Loucy (cell line): ENCODE measurements around the gene LDLRAD4.

Experiments used
- H2AFZ ChIP-seq: fragments of 200-600 bp; sonication (generic); 2 replicates; pipeline ENCODE4 v1.6.0; 2016; ENCODE audit warnings: antibody characterized with exemption, mild to moderate bottlenecking, low read length, moderate library complexity
- H3F3A ChIP-seq: fragments of 200-600 bp; 2 replicates; pipeline ENCODE4 v1.6.0; 2016; ENCODE audit warnings: antibody characterized with exemption, low read depth, mild to moderate bottlenecking
- H3K27me3 ChIP-seq: fragments of 200-600 bp; sonication (generic); 2 replicates; pipeline ENCODE4 v1.6.1; 2014; ENCODE audit warnings: low read length, mild to moderate bottlenecking; ENCODE audit not compliant: insufficient read depth, poor library complexity, severe bottlenecking
- H3K36me3 ChIP-seq: fragments of 200-600 bp; sonication (generic); 2 replicates; pipeline ENCODE4 v1.6.1; 2016; ENCODE audit warnings: low read length; ENCODE audit not compliant: insufficient read depth
- H3K4me1 ChIP-seq: fragments of 200-600 bp; sonication (generic); 2 replicates; pipeline ENCODE4 v1.5.1; 2014; ENCODE audit warnings: low read length, mild to moderate bottlenecking; ENCODE audit not compliant: insufficient read depth, poor library complexity, severe bottlenecking
- H3K4me2 ChIP-seq: fragments of 200-600 bp; sonication (generic); 2 replicates; pipeline ENCODE4 v1.6.0; 2014; ENCODE audit warnings: antibody characterized with exemption, low read length, low read depth, mild to moderate bottlenecking; ENCODE audit not compliant: poor library complexity, severe bottlenecking
- H3K4me3 ChIP-seq: fragments of 200-600 bp; sonication (generic); 2 replicates; pipeline ENCODE4 v1.5.1; 2014; ENCODE audit warnings: low read length, mild to moderate bottlenecking, mixed read lengths; ENCODE audit not compliant: poor library complexity, severe bottlenecking
- H3K79me2 ChIP-seq: fragments of 200-600 bp; sonication (generic); 2 replicates; pipeline ENCODE4 v1.6.1; 2014; ENCODE audit warnings: low read length; ENCODE audit not compliant: insufficient read depth
- H3K9ac ChIP-seq: fragments of 200-600 bp; sonication (generic); 2 replicates; pipeline ENCODE4 v1.6.0; 2014; ENCODE audit warnings: mild to moderate bottlenecking, low read depth, low read length, moderate library complexity; ENCODE audit not compliant: poor library complexity, severe bottlenecking
- H3K9me2 ChIP-seq: fragments of 200-600 bp; sonication (generic); replicated peaks from 2 replicates; pipeline ENCODE4 v1.6.1; 2016; ENCODE audit warnings: low read depth, low read length, mixed read lengths
- H3K9me3 ChIP-seq: fragments of 200-600 bp; sonication (generic); 2 replicates; pipeline ENCODE4 v1.6.1; 2014; ENCODE audit warnings: mild to moderate bottlenecking, antibody characterized with exemption, low read length, low read depth; ENCODE audit not compliant: insufficient read depth
- H4K20me1 ChIP-seq: fragments of 200-600 bp; sonication (generic); 2 replicates; pipeline ENCODE4 v1.6.0; 2014; ENCODE audit warnings: antibody characterized with exemption, low read length, mild to moderate bottlenecking; ENCODE audit not compliant: insufficient read depth, poor library complexity, severe bottlenecking
- EZH2phosphoT487 ChIP-seq: fragments of 200-600 bp; IDR thresholded peaks from 2 replicates; pipeline ENCODE4 v1.6.1; 2018; ENCODE audit warnings: antibody characterized with exemption, mild to moderate bottlenecking, moderate library complexity, borderline replicate concordance
- TF ChIP-seq, protein P1 (sequence below): fragments of 200-600 bp; sonication (generic); conservative IDR thresholded peaks from 2 replicates; pipeline ENCODE4 v1.5.1; 2014; ENCODE audit warnings: mild to moderate bottlenecking, antibody characterized with exemption, low read length

The LDLRAD4 gene

DNA sequence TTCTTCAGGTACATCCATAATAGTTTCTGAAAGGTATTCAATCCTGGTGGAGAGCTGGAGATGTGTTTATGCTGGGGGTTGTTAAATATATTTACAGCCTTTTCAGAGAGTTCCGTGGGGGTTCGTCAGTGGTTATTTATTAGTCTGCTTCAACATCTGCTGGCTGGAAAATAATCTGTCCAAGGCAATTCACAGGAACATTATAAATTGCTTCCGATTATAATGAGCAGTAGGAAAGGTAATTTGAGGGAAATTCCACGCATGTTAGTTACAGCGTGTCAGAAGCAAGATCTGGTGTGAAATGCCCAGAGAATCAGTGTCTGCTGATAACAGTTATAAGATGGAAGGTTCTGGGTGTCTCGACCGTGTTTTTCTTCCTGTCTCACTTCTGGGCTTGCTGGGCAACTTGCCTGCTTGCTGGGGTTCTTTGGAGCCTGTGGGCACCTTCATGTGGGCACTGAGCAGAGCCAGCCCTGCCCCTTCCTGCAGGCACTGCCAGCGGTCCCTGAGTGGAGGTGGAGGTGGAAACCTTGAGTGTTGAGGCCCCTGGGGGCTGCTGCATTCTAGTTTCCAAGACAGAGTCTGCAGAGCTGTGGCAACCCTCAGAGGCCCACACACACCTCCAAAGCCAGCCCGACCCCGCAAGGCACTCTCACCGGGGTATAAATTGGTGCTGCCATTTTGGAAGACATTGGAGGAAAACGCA, 322.1 kb downstream of the LDLRAD4 start:
- no peaks in the 10 kb centered on the region for H3K9me2 ChIP-seq
- H3K36me3 ChIP-seq = no peaks in the 10 kb centered on the region
- TF ChIP-seq, protein P1, sequence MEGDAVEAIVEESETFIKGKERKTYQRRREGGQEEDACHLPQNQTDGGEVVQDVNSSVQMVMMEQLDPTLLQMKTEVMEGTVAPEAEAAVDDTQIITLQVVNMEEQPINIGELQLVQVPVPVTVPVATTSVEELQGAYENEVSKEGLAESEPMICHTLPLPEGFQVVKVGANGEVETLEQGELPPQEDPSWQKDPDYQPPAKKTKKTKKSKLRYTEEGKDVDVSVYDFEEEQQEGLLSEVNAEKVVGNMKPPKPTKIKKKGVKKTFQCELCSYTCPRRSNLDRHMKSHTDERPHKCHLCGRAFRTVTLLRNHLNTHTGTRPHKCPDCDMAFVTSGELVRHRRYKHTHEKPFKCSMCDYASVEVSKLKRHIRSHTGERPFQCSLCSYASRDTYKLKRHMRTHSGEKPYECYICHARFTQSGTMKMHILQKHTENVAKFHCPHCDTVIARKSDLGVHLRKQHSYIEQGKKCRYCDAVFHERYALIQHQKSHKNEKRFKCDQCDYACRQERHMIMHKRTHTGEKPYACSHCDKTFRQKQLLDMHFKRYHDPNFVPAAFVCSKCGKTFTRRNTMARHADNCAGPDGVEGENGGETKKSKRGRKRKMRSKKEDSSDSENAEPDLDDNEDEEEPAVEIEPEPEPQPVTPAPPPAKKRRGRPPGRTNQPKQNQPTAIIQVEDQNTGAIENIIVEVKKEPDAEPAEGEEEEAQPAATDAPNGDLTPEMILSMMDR = no peak
- TF ChIP-seq EZH2phosphoT487 = no peak
- no peak overlapping the region for H3K9ac ChIP-seq
- H3K79me2 ChIP-seq = peaks cover 13% of the 10 kb centered on the region; the same call in 1 of the 2 replicates
- H2AFZ ChIP-seq = no peak overlapping the region
- no peaks in the 10 kb centered on the region for H3K9me3 ChIP-seq
- no peaks in the 10 kb centered on the region for H4K20me1 ChIP-seq
- H3K4me1 ChIP-seq = peaks cover 50% of the 10 kb centered on the region
- H3K4me3 ChIP-seq = peak overlapping the region; percentile 2
- no peaks in the 10 kb centered on the region for H3F3A ChIP-seq
- no peaks in the 10 kb centered on the region for H3K27me3 ChIP-seq
- peak overlapping the region; percentile 29 for H3K4me2 ChIP-seq

DNA sequence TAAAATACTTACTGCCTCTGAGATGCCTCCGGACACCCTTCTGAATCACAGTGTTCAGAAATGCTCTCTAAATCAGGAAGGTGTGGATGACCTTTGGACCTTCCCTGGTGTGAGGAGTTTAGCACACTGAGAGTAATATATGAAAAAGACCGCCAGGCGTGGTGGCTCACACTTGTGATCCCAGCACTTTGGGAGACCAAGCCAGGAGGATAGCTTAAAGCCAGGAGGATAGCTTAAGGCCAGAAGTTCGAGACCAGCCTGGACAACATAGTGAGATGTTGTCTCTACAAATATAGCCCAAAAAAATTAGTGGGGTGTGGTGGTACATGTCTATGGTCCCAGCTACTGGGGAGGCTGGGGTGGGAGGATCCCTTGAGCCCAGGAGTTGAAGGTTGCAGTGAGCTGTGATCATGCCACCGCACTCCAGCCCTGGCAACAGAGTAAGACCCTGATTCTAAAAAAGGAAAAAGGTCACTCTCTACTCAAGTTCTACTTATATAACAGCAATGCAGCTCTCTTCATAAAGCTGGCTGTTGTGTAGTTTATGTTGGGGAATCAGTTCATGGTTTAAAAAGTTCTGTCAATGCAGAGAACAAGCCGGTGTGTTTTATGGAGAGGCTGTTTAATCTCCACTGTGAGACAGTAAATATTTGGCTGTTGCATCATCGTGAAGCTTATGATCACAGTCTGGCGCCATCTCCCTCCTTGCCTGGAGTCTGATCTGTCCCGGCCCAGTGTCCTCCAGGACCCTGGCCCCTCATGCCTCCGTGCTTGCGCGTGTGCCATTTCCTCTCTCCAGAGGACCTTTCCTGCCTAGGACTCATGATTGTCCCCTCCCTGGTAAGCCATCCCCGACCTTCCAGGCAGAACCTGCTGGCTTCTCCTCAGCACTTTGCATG, 323.3 kb downstream of the LDLRAD4 start:
- Histone ChIP-seq H3F3A (no peaks in the 10 kb centered on the region), H3K36me3 (0 out of 2 replicates have a peak, but pooled peaks cover 3% of the 10 kb centered on the region), H3K27me3 (no peaks in the 10 kb centered on the region), H2AFZ (no peak overlapping the region), H3K4me3 (no peak overlapping the region), H3K9me3 (0 out of 2 replicates have a peak, but pooled peaks cover 1% of the 10 kb centered on the region), H3K9ac (no peak overlapping the region), H3K4me1 (peaks cover 42% of the 10 kb centered on the region), H3K9me2 (no peaks in the 10 kb centered on the region), H4K20me1 (no peaks in the 10 kb centered on the region), H3K4me2 (no peak overlapping the region), H3K79me2 (peaks cover 13% of the 10 kb centered on the region; the same call in 1 of the 2 replicates)
- TF ChIP-seq, protein P1 = no peak
- TF ChIP-seq EZH2phosphoT487 = no peak

- Histone ChIP-seq H3K79me2 (peaks cover 7% of the 10 kb centered on the region; the same call in 1 of the 2 replicates), H3K4me3 (no peak overlapping the region), H3K4me2 (no peak overlapping the region), H4K20me1 (no peaks in the 10 kb centered on the region), H3K27me3 (no peaks in the 10 kb centered on the region), H3K4me1 (peaks cover 39% of the 10 kb centered on the region), H3F3A (no peaks in the 10 kb centered on the region), H3K9me2 (no peaks in the 10 kb centered on the region), H3K36me3 (0 out of 2 replicates have a peak, but pooled peaks cover 4% of the 10 kb centered on the region), H2AFZ (no peak overlapping the region), H3K9me3 (peaks cover 7% of the 10 kb centered on the region; the same call in 1 of the 2 replicates), H3K9ac (no peak overlapping the region)
- TF ChIP-seq EZH2phosphoT487 = no peak
- TF ChIP-seq, protein P1 = no peak
Measured at GRCh38 chr18:13542520-13542847, 323.9 kb downstream of the LDLRAD4 start.
